HG03060 (cell line): ENCODE data around the gene CAD.
"Not testable (repeated sequence)": the region's sequence is repeated elsewhere in the genome, so short reads cannot be mapped to it uniquely, and the experiment has no call there.

ENCODE experiments used
- ATAC-seq: cut with Tn5 transposase; IDR thresholded peaks from one replicate; pipeline ENCODE4 v1.9.1; 2021; ENCODE audit warnings: low read depth, moderate number of reproducible peaks; ENCODE audit not compliant: unreplicated experiment

The CAD gene

DNA sequence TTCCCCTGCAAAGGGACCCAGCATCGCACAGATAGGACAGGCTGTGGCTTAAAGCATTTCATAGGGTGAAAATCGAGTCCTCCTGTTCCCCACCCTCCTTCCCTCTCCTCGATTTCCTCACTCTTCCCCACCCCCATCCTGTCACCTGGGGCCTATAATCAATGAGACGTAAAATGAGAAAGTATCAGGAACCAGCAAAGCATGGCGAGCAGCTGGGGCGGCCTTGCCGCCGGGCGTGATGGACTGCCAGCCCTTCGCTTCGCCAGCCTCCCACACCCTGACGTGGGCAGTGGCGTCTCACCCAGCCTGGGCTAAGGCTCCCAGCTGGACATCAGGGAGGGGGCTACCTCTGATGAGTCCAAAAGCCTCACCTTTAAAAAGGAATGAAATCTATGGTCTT, 34.6 kb downstream of the CAD start:
- no peak for ATAC-seq

DNA sequence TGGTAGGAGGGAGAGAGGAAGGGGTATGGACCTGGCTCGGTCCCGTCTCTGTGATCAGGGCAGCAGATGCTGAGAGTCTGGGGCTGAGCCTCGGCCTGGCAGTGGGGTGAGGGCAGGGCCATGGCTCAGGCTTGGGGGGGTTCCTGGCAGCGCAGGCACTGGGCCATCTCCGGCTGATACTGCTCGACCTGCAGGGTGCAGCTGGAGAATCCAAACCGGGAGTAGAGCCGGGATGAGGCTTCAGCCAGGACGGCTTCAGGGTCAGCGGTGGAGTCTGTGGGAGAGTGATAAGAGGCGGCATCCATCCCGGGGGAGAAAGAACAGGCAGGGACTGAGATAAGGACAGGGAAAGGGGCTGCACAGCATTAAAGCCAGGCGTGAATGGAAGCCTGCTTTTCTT, 38.0 kb downstream of the CAD start:
- ATAC-seq = no peak

DNA sequence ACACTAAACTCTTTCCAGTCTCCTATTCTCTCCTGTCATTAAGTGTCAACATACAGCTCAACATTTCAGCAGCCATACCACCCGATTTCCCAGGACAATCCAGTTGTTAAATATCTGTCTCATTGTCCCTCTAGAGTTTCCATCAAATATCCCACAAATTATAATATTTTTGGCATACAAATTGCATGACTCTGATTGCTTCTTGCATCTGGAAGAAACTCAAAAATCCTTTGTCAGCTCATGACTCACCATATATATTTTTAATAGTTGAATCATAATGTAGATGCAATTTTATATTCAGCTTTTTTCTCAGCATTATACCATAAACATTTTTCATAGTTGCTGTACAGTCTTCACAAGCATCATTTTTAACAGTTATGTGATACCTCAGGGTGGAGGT, 38.5 kb downstream of the CAD start:
- ATAC-seq = no peak

- no peak for ATAC-seq
These were observed 39.8 kb downstream of the CAD start for GRCh38 chr2:27256855-27257454.

- no peak for ATAC-seq
These were observed 40.9 kb downstream of the CAD start for GRCh38 chr2:27258051-27258450.

DNA sequence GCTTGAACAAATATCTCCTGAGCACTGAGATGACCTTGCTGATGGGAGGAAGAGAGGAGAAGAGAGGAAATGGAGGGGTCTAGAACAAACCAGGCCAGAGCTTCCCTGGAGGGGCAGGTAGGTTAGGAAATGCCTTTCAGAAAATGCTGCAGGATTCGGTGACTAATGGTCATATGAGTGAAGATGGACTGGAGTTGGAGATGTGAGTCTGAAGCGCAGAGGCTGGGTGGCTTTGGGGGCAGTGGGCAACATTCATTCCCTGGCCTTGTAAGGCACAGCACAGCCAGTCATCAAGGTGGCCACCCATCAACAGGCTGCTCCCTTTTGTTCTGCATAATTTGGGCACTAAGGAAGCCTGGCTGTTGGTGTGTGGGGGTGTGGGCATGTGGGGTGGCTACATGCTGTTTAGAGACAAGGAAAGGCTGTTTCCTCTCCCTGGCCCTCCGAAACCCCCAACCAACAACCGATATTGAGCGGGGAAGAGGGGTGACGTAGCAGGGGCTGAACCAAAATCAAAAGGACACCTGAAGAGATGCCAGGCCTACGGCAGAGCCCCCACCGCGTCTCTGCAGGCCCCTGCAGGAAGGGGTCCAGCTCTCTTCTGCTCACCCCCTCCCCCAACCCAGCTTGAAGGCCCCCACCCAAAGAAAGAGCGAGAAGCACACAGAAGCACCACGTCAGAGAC, 44.2 kb downstream of the CAD start:
- ATAC-seq = no peak

DNA sequence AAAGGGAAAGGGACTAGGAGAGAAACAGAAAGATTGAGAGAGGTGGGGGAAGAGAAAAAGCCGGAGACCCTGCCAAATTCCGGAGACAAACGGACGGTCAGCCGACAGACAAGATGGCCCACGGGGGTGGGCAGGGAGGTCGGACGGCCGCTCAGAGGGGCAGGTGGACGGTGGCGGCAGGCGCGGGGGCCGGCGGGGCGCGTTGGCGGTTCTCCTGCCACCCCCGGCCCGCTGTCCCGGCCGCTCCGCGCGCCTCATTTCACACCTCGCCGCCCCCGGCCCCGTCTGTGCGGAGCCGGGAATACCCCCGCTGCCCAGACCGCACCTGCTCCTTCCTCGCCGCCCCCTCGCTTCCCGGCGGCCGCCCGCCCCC, 44.7 kb downstream of the CAD start:
- no peak for ATAC-seq

GRCh38 chr2:27262379-27263286, 45.5 kb downstream of the CAD start, which contains the start of gene SLC30A3:
SLC30A3 (minus strand) TSS chr2:27263047; CDS start chr2:27262906, 141 bp downstream.
- ATAC-seq = no peak

GRCh38 chr2:27263287-27264252, 46.4 kb downstream of the CAD start:
- no peak for ATAC-seq

GRCh38 chr2:27264253-27264752, 47.1 kb downstream of the CAD start:
- no peak for ATAC-seq

DNA sequence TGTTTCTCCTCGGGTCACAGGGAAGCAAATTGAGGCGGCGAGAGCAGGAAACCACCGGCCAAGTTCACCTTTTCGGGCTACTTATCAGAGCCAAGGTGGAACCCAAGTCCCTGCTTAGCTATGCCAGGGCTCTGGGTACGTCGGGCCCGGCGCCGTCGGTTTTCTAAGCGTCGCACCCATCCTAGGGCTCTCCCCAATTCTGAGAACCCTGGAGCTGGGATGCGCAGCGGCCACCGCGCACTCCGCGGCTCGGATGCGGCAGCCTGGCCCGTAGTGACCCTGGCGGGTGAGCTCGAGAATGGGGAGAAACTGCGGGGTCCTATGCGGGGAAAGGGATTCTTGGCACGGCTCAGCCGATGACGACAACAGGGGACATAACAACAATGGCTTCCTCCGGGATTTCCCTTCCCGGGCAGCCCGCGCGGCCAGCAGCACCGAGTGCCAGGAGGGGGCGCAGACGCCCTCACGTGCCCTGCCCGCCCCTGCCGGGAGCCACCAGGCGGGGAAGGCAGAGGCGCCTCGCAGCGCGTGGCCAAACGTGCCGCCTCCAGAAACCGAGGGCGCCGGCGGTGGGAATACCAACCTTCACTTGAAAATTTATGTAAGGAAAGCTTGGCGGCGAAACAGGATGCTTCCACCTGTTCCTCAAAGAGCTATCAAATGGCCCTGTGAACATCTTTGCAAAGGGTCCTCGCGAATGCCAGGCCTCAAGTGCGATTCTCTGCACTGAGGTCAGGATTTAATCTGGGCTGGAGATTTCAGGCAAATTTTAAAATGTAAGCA, 47.8 kb downstream of the CAD start:
- ATAC-seq = no peak

DNA sequence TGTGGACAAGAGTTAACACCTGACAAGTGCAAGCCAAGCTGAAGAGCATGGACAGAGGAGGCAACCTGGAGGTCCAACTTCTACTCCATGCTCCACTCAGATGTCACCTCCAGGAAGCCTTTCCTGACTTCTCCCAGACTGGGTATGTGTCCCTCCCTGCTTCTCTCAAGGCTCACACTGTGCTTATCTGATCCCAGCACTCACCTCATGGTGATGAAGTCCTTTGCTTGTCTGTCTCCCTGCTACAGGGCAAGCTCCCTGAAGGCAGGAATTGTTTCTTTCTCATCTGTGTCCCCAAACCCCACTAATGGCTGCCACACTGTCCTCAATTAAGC, 48.3 kb downstream of the CAD start:
- no peak for ATAC-seq

- ATAC-seq = not testable (repeated sequence)
These were observed 51.1 kb downstream of the CAD start for GRCh38 chr2:27268296-27268695.

DNA sequence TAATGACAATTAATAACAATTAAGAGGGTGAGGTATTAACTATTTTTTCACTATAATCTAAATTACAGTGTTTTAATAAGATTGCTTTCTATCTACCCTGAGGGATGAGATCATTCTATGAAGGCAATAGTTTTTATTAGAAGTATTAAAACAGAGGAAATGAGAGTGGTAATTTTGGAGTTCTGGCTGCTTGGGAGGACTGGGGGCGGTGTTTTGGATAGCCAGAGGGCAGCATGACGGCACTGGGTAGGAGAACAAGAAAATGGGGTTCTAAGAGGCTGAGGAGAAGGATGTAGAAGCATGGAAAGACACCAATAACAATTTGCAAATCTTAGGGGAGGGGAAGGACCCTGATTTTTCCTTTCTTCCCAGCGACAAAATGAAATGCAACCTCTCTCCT, 53.0 kb downstream of the CAD start:
- ATAC-seq = no peak

- ATAC-seq = no peak
These were observed 53.5 kb downstream of the CAD start for GRCh38 chr2:27270670-27271069.

DNA sequence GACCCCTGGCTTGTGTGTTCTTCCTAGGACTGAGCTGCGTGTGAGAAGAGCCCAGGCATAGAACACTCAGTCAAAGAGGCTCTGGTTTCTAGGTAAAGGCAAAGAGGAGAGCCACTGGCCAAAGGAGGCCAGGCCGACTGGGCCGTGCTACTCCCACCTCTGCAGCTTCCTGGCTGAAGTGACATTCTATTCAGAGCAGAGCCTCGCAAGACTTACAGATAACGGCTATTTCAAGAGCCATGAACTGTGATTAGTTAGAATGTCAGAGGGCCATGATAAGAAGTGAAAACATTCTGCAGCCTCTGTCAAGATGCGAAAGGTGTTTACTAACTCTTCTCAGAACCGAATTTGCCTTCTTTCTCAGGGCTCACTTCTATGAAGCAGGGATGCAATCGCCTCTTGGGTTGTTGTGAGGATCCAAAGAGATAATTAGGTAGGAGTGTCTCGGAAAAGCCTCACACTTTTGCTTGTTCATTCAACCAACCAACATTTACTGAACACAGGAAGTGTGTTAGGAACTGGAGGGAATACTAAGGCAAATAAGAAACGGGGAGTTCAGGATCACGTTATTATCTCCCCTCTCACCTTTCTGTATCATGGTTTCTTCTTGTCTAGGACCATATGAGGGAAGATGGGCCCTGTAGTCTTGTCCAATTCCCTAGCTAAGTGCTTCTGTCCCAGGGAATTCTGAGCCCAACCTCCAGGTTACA, 54.6 kb downstream of the CAD start:
- no peak for ATAC-seq

DNA sequence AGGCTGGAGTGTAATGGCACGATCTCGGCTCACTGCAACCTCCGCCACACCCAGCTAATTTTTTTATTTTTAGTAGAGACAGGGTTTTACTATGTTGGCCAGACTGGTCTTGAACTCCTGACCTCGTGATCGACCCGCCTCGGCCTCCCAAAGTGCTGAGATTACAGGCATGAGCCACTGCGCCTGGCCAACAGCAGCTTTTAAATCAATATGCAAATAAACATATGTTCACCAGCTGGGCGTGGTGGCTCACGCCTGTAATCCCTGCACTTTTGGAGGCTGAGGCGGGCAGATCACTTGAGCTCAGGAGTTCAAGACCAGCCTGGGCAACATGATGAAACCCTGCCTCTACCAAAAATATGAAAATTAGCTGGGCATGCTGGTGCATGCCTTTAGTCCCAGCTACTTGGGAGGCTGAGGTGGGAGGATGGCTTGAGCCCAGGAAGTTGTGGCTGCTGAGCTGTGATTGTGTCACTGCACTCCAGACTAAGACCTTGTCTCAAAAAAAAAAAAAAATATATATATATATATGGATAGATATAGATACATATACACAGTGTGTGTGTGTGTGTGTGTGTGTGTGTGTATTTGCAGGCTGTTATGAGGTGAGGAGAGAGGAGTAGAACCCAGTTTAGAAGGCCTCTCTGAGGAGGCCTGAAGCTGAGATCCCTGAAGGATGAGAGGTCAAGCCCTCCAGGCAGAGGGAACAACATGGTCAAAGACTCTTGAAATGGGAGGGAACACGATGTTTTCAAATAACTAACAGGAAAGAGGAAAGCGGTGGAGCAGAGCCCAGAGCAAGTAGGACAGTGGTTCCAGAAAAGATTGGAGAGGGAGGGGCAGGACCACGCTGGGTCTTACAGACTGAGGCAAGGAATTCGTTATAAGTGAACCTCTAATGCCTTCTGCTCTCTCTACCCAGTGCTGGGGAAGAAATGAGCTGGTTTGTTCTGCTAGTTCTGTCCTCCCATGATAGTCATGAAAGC, 55.7 kb downstream of the CAD start:
- ATAC-seq = not testable (repeated sequence)
